Tibial nerve (tissue), 3 donors: Measurements from ENCODE around the gene DENND5B.

Source experiments
- CTCF ChIP-seq, 5 experiments: fragments of 200-600 bp in 3 of 5; fragments of 450-650 bp in 2 of 5; sonication (generic) in 3 of 5; IDR thresholded peaks; one replicate each; pipeline ENCODE4 v1.5.1; 2016 to 2019; ENCODE audit warnings: antibody characterized with exemption in 5 of 5, mild to moderate bottlenecking in 3 of 5, moderate library complexity in 2 of 5
- POLR2A ChIP-seq, 2 donors: fragments of 450-650 bp; IDR thresholded peaks; one replicate each; pipeline ENCODE4 v1.6.1; 2017; ENCODE audit warnings: antibody characterized with exemption in 2 of 2, mild to moderate bottlenecking in 2 of 2, moderate library complexity in 2 of 2

GRCh38 chr12:31528095-31528494 lies 62.8 kb downstream of the DENND5B start:
- TF ChIP-seq CTCF (IDR thresholded peaks at IDR 0.05), result no peak
- no peak for TF ChIP-seq POLR2A (IDR thresholded peaks at IDR 0.05)
